ENCODE measurements around the gene SNX3.
A peak's percentile ranks its signal among the peaks of the same experiment; 100 is the strongest.
"Not testable (repeated sequence)": the region's sequence is repeated elsewhere in the genome, so short reads cannot be mapped to it uniquely, and the experiment has no call there.

SNX3 gene

GRCh38 chr6:108260809-108261569 is at the start of gene SNX3:
Gene SNX3, minus strand, starts transcription at chr6:108261040. Its CDS starts 119 bp downstream, at chr6:108260921.
- peak; percentile 96 for DNase-seq (ENCODE audit: low read depth)

- DNase-seq (ENCODE audit: low read depth), result no peak
Observed at GRCh38 chr6:108309844-108310243, 49.0 kb upstream of the SNX3 start.

- not testable (repeated sequence) for DNase-seq (ENCODE audit: low read depth)
Observed at GRCh38 chr6:108308641-108309040, 47.8 kb upstream of the SNX3 start.

GRCh38 chr6:108304646-108305045 is 43.8 kb upstream of the SNX3 start:
- no peak for DNase-seq (ENCODE audit: low read depth)

- no peak for DNase-seq (ENCODE audit: low read depth)
Observed at GRCh38 chr6:108302386-108302785, 41.5 kb upstream of the SNX3 start.

- DNase-seq (ENCODE audit: low read depth), result no peak
Observed at GRCh38 chr6:108295676-108296075, 34.8 kb upstream of the SNX3 start.

- peak; percentile 90 for DNase-seq (ENCODE audit: low read depth)
Observed at GRCh38 chr6:108294727-108295625, 34.1 kb upstream of the SNX3 start, which contains the start of gene AFG1L. Gene AFG1L, plus strand, starts transcription at chr6:108295054. Its CDS starts 26 bp downstream, at chr6:108295080.

- no peak for DNase-seq (ENCODE audit: low read depth)
Observed at GRCh38 chr6:108294297-108294726, 33.5 kb upstream of the SNX3 start.

- DNase-seq (ENCODE audit: low read depth), result no peak
Observed at GRCh38 chr6:108293527-108294296, 32.9 kb upstream of the SNX3 start.

GRCh38 chr6:108292561-108292960 is 31.7 kb upstream of the SNX3 start:
- DNase-seq (ENCODE audit: low read depth), result not testable (repeated sequence)

GRCh38 chr6:108291091-108291490 is 30.3 kb upstream of the SNX3 start:
- no peak for DNase-seq (ENCODE audit: low read depth)

- no peak for DNase-seq (ENCODE audit: low read depth)
Observed at GRCh38 chr6:108288742-108289141, 27.9 kb upstream of the SNX3 start.

GRCh38 chr6:108287373-108287772 is 26.5 kb upstream of the SNX3 start:
- no peak for DNase-seq (ENCODE audit: low read depth)

- DNase-seq (ENCODE audit: low read depth), result no peak
Observed at GRCh38 chr6:108286366-108286765, 25.5 kb upstream of the SNX3 start.

GRCh38 chr6:108285381-108285780 is 24.5 kb upstream of the SNX3 start:
- DNase-seq (ENCODE audit: low read depth), result no peak

GRCh38 chr6:108277831-108278230 is 17.0 kb upstream of the SNX3 start:
- DNase-seq (ENCODE audit: low read depth), result peak; percentile 13

GRCh38 chr6:108277295-108277694 is 16.5 kb upstream of the SNX3 start:
- no peak for DNase-seq (ENCODE audit: low read depth)

- no peak for DNase-seq (ENCODE audit: low read depth)
Observed at GRCh38 chr6:108275976-108276375, 15.1 kb upstream of the SNX3 start.

- DNase-seq (ENCODE audit: low read depth), result no peak
Observed at GRCh38 chr6:108274546-108274945, 13.7 kb upstream of the SNX3 start.

GRCh38 chr6:108269955-108270354 is 9.1 kb upstream of the SNX3 start:
- not testable (repeated sequence) for DNase-seq (ENCODE audit: low read depth)

- no peak for DNase-seq (ENCODE audit: low read depth)
Observed at GRCh38 chr6:108268845-108269244, 8.0 kb upstream of the SNX3 start.

- no peak for DNase-seq (ENCODE audit: low read depth)
Observed at GRCh38 chr6:108263371-108263770, 2.5 kb upstream of the SNX3 start.
